Tibial nerve (tissue), 4 donors: ENCODE data around the gene SMARCA4. TPM values are rescaled to one million over a fixed set of nuclear protein-coding genes. Genes with fewer than 3 reads are reported as not detected.

Source experiments
- DNase-seq, 2 donors: peaks; one replicate each; pipeline ENCODE4 v3.0.0-alpha.2; 2019; ENCODE audit warnings: low spot score in 2 of 2
- H3K27ac ChIP-seq, 4 donors: fragments of 200-600 bp; sonication (generic) in 3 of 4; one replicate each; pipeline ENCODE4 v1.5.1; 2017 to 2019; ENCODE audit warnings: mild to moderate bottlenecking in 1 of 4
- H3K27me3 ChIP-seq, 2 donors: fragments of 200-600 bp; sonication (generic) in 1 of 2; one replicate each; pipeline versions ENCODE4 v1.5.1 to v1.6.0; 2017 to 2019
- H3K36me3 ChIP-seq, 3 donors: fragments of 200-600 bp; sonication (generic); one replicate each; pipeline ENCODE4 v1.5.1; 2018 to 2019
- H3K4me1 ChIP-seq, 4 donors: fragments of 200-600 bp; sonication (generic) in 3 of 4; one replicate each; pipeline ENCODE4 v1.5.1; 2017 to 2019
- H3K4me3 ChIP-seq, 4 donors: fragments of 200-600 bp; sonication (generic) in 3 of 4; one replicate each; pipeline ENCODE4 v1.5.1; 2017 to 2019; ENCODE audit warnings: mild to moderate bottlenecking in 1 of 4, moderate library complexity in 1 of 4
- H3K9me3 ChIP-seq, 4 donors: fragments of 200-600 bp; sonication (generic) in 3 of 4; one replicate each; pipeline ENCODE4 v1.5.1; 2017 to 2019
- CTCF ChIP-seq, 5 experiments: fragments of 200-600 bp in 3 of 5; fragments of 450-650 bp in 2 of 5; sonication (generic) in 3 of 5; IDR thresholded peaks; one replicate each; pipeline ENCODE4 v1.5.1; 2016 to 2019; ENCODE audit warnings: antibody characterized with exemption in 5 of 5, mild to moderate bottlenecking in 3 of 5, moderate library complexity in 2 of 5
- EP300 ChIP-seq, 2 donors: sonication (generic); formaldehyde crosslinking; IDR thresholded peaks; one replicate each; pipeline ENCODE4 v1.6.1; 2017; ENCODE audit warnings: antibody characterized with exemption in 2 of 2, mild to moderate bottlenecking in 1 of 2
- POLR2A ChIP-seq, 2 donors: fragments of 450-650 bp; IDR thresholded peaks; one replicate each; pipeline ENCODE4 v1.6.1; 2017; ENCODE audit warnings: antibody characterized with exemption in 2 of 2, mild to moderate bottlenecking in 2 of 2, moderate library complexity in 2 of 2
- WGBS, 2 donors: methylation state at CpG; one replicate each; pipeline ENCODE4 v1.1.5; 2018; 5-methylcytosine and 5-hydroxymethylcytosine counted together
- total RNA-seq, 4 donors: library from RNA; depleted of rRNA; stranded (reverse); fragments of >200 nt; gene quantifications; one replicate each; pipeline ENCODE4 v1.1.0, GENCODE V29; 2016

SMARCA4 gene
- total RNA-seq, 4 donors from 2014 or later = 54.2 to 122 (median 73.9) TPM

DNA sequence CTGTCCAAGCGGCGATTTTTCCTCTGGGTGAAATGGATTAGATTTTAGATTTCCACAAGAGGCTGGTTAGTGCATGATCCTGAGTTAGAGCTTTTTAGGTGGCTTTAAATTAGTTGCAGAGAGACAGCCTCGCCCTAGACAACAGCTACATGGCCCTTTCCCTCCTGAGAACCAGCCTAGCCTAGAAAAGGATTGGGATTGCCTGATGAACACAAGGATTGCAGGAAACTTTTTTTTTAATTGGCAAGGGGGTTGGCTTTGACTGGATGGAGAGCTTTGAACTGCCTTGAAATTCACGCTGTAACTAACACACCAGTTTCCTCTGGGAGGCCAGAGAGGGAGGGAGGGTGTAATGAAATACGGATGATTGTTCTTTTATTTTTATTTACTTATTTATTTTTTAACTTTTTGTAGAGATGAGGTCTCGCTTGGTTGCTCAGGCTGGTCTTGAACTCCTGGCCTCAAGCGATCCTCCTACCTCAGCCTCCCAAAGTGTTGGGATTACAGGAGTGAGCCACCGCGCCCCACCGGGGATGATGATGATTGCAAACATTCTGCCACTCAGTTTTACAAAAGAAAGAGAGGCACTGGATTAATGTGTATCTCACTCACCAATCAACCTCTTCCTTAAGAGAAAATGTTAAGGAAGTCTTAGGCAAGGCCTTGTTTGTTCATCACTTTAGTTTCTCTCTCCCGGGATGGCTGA lies 130.3 kb downstream of the SMARCA4 start:
- H3K4me1 ChIP-seq = peaks cover 0 to 74% (median 38%) of the 10 kb centered on the region in 4 donors
- peak overlapping the region; percentile 58 to 77 (median 71) for H3K4me3 ChIP-seq
- H3K9me3 ChIP-seq = no peaks in the 10 kb centered on the region
- peak overlapping the region; percentile 95 to 99 (median 98) for H3K27ac ChIP-seq
- no peak for TF ChIP-seq EP300 (IDR thresholded peaks at IDR 0.05)
- TF ChIP-seq CTCF (IDR thresholded peaks at IDR 0.05) = no peak
- WGBS, 2 donors = 22 to 26% methylated on average over 11 of the region's 11 CpGs
- DNase-seq = no peak
- no peaks in the 10 kb centered on the region for H3K36me3 ChIP-seq
- no peaks in the 10 kb centered on the region for H3K27me3 ChIP-seq

DNA sequence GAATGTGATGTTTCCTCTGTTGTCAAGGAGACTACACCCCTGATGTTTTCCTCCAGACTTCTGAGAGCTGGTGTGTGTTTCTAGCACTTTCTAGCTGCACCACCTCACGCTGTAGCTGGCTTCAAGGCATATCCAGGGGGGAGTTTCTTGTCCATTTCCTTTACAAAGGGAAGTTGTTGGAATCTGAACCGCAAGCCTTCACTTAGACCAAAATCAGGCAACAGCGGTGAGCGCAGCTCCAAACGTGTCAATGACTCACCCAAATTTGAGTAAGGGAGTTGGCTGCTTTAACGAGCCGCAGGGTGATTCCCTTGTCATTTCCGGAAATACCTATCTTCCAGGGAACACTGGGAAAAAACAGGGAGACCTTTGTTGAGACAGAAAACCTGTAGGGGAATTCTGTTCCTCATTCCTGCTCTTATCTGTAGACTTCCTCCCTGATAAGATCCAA lies 130.9 kb downstream of the SMARCA4 start:
- Histone ChIP-seq H3K9me3 (no peaks in the 10 kb centered on the region), H3K36me3 (no peaks in the 10 kb centered on the region), H3K27me3 (no peaks in the 10 kb centered on the region), H3K4me1 (peaks cover 0 to 79% (median 41%) of the 10 kb centered on the region in 4 donors), H3K4me3 (peak overlapping the region in 3 of 4 donors; percentile 58 to 77 (median 68)), H3K27ac (peak overlapping the region; percentile 95 to 99 (median 98))
- peak in 1 of 2 donors; percentile 30 for DNase-seq
- TF ChIP-seq EP300 (IDR thresholded peaks at IDR 0.05) (peak in 1 of 2 donors; percentile 76), POLR2A (IDR thresholded peaks at IDR 0.05) (peak in 1 of 2 donors; percentile 23), CTCF (IDR thresholded peaks at IDR 0.05) (no peak)
- 5 to 7% methylated on average over 8 of the region's 8 CpGs for WGBS, 2 donors

DNA sequence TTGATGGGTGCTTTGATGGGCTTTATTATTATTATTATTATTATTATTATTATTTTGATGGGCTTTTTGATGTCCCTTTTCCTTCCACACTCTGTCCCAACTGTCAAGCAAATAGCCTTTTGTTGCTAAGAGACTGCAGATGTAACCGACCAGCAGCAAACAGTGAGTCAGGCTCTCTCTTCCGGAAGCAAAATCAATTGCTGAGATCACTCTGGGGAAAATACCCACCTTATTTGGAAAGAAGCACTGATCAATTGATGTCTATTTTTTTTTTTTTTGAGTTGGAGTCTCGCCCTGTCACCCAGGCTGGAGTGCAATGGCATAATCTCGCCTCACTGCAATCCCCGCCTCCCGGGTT lies 131.3 kb downstream of the SMARCA4 start:
- 37% methylated on average over 6 of the region's 6 CpGs for WGBS, 2 donors
- Histone ChIP-seq H3K9me3 (no peaks in the 10 kb centered on the region), H3K36me3 (no peaks in the 10 kb centered on the region), H3K4me3 (no peak overlapping the region), H3K27me3 (no peaks in the 10 kb centered on the region), H3K4me1 (peaks cover 0 to 79% (median 41%) of the 10 kb centered on the region in 4 donors), H3K27ac (peak overlapping the region; percentile 95 to 99 (median 98))
- TF ChIP-seq CTCF (IDR thresholded peaks at IDR 0.05) (no peak), POLR2A (IDR thresholded peaks at IDR 0.05) (no peak), EP300 (IDR thresholded peaks at IDR 0.05) (no peak)
- no peak for DNase-seq

DNA sequence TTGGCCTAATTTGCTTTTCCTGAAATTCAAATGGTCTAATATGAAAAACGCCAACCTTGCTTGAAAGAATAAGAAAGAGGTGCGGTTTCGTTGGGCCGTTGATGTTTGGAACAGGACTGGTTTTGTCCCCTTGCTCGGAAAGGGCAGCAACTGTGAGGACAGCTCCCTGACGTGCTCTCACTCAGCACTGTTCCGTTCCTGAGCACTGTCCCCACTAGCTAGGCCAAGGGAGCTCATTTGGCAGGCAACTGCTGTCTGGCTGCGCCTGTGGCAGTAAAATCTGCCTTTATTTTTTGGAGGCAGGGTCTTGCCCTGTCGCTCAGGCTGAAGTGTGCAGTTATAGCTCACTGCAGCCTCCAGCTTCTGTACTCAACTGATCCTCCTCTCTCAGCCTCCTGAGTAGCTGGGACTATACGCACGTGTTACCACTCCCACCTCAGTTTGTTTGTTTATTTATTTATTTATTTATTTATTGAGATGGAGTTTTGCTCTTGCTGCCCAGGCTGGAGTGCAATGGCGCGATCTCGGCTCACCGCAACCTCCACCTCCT lies 132.9 kb downstream of the SMARCA4 start:
- no peaks in the 10 kb centered on the region for H3K9me3 ChIP-seq
- H3K27ac ChIP-seq = peak overlapping the region in 3 of 4 donors; percentile 97 to 99 (median 99)
- no peak for TF ChIP-seq EP300 (IDR thresholded peaks at IDR 0.05)
- no peak for TF ChIP-seq POLR2A (IDR thresholded peaks at IDR 0.05)
- no peak for TF ChIP-seq CTCF (IDR thresholded peaks at IDR 0.05)
- H3K4me3 ChIP-seq = no peak overlapping the region
- no peaks in the 10 kb centered on the region for H3K36me3 ChIP-seq
- no peaks in the 10 kb centered on the region for H3K27me3 ChIP-seq
- H3K4me1 ChIP-seq = peaks cover 0 to 69% (median 36%) of the 10 kb centered on the region in 4 donors
- DNase-seq = no peak
- 86 to 88% methylated on average over 15 of the region's 15 CpGs for WGBS, 2 donors

GRCh38 chr19:11094520-11094894 lies 133.7 kb downstream of the SMARCA4 start:
- DNase-seq = no peak
- WGBS, 2 donors = 78 to 92% methylated on average over 4 of the region's 4 CpGs
- Histone ChIP-seq H3K27me3 (no peaks in the 10 kb centered on the region), H3K9me3 (no peaks in the 10 kb centered on the region), H3K4me3 (no peak overlapping the region), H3K4me1 (peaks cover 0 to 62% (median 34%) of the 10 kb centered on the region in 4 donors), H3K27ac (peak overlapping the region; percentile 8 to 99 (median 80)), H3K36me3 (peaks cover 0 to 3% (median 0%) of the 10 kb centered on the region in 3 donors)
- TF ChIP-seq EP300 (IDR thresholded peaks at IDR 0.05) (no peak), POLR2A (IDR thresholded peaks at IDR 0.05) (no peak), CTCF (IDR thresholded peaks at IDR 0.05) (no peak)
